ENCODE results near the gene SHROOM3. TPM values are rescaled to one million over a fixed set of nuclear protein-coding genes. Genes with fewer than 3 reads are reported as not detected.
A peak's percentile ranks its signal among the peaks of the same experiment; 100 is the strongest.

SHROOM3 gene
- total RNA-seq, 4 donors from 2014 or later, result 29.5 to 127 (median 59.9) TPM

DNA sequence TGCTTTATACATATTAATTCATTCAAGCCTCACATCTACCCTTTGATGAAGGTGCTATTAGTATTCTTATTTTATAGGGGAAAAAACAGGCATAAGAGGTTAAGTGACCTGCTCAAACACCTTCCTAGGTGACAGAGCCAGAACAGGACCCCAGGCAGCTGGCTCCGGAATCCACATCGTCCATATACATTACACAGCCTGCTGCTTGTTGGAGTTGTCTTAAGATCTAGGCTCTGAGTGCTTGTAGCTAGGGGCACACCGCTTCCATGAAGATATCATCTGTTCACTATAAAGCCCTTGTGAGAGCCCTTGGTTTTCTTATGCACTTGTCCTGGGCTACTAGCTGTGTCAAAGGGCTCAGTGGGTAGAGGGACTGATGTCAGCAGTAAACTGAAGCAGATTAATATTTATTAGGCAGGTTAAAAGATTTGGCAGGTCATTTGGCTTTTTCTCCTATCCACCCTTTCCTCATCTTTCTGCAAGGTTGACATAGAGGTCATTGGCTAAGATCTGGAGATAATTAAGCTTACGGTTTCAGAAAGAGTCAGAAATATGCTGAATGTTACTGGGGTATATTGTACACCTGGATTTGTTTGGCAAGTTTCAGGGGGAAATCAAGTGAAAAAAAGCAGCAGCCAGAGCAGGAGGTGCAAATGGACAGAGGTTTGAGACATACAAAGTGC, 267.6 kb downstream of the SHROOM3 start:
- H3K27ac ChIP-seq, result peak overlapping the region in 2 of 4 donors; percentile 64 to 72
- peaks cover 6 to 61% (median 20%) of the 10 kb centered on the region in 3 donors for H3K4me1 ChIP-seq
- no peak for TF ChIP-seq POLR2AphosphoS5 (IDR thresholded peaks at IDR 0.05)
- no peak for TF ChIP-seq POLR2A (IDR thresholded peaks at IDR 0.05)
- no peak for TF ChIP-seq EP300 (IDR thresholded peaks at IDR 0.05)
- TF ChIP-seq, protein P1, sequence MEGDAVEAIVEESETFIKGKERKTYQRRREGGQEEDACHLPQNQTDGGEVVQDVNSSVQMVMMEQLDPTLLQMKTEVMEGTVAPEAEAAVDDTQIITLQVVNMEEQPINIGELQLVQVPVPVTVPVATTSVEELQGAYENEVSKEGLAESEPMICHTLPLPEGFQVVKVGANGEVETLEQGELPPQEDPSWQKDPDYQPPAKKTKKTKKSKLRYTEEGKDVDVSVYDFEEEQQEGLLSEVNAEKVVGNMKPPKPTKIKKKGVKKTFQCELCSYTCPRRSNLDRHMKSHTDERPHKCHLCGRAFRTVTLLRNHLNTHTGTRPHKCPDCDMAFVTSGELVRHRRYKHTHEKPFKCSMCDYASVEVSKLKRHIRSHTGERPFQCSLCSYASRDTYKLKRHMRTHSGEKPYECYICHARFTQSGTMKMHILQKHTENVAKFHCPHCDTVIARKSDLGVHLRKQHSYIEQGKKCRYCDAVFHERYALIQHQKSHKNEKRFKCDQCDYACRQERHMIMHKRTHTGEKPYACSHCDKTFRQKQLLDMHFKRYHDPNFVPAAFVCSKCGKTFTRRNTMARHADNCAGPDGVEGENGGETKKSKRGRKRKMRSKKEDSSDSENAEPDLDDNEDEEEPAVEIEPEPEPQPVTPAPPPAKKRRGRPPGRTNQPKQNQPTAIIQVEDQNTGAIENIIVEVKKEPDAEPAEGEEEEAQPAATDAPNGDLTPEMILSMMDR (IDR thresholded peaks at IDR 0.05), result no peak

DNA sequence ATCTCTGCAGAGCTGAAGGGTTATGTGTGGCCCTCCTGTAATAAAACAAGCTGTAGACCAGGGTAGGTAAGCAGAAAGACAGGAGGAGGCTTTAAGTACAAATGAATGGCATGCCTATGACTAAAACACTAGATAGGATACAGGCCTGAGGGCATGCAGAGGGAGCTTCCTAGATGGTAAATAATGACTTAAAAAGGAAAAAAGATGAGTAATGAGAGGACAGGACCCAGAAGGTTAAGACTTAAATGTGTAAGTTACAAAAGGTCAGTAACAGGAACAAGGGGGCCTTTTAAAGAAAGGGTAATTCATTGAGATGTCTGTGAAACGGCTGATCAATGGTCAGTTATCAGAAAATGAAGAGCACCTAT, 268.1 kb downstream of the SHROOM3 start:
- Histone ChIP-seq H3K4me1 (peaks cover 6 to 58% (median 20%) of the 10 kb centered on the region in 3 donors), H3K36me3 (no peaks in the 10 kb centered on the region), H3K4me3 (no peak overlapping the region), H3K9me3 (no peaks in the 10 kb centered on the region), H3K27me3 (no peaks in the 10 kb centered on the region), H3K27ac (peak overlapping the region in 2 of 4 donors; percentile 64 to 72)
- WGBS, 2 donors (ENCODE audit: low coverage in 1 of 2), result 65 to 88% methylated on average over 1 of the region's 1 CpG
- no peak for ATAC-seq
- no peak for TF ChIP-seq POLR2AphosphoS5 (IDR thresholded peaks at IDR 0.05)
- TF ChIP-seq POLR2A (IDR thresholded peaks at IDR 0.05), result no peak
- TF ChIP-seq, protein P1 (IDR thresholded peaks at IDR 0.05), result no peak
- TF ChIP-seq EP300 (IDR thresholded peaks at IDR 0.05), result no peak

More for the DNA sequence above, 267.6 kb downstream of the SHROOM3 start:
- H3K9me3 ChIP-seq, result no peaks in the 10 kb centered on the region
- no peaks in the 10 kb centered on the region for H3K36me3 ChIP-seq
- H3K4me3 ChIP-seq, result no peak overlapping the region
- no peak for ATAC-seq
- 55 to 80% methylated on average over 2 to 4 of the region's 4 CpGs for WGBS, 2 donors (ENCODE audit: low coverage in 1 of 2)
- H3K27me3 ChIP-seq, result no peaks in the 10 kb centered on the region

DNA sequence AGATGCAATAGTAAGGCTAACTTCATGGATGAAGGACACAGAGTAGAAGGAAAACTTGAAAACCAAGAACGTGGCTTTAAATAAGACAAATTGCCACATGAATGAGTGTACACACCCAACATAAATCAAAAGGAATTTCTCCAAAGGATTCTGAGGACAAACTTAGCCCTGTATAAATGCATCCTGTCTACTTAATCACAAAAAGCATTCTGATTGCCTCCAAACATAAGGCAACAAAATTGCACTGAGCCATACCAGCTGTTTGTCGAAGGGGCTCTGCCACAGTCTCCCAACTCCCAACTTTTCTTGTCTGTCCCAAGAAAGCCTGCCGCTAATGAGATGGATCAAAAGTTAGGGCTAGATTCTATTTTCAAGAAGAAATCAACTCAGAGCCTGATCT, 268.6 kb downstream of the SHROOM3 start:
- Histone ChIP-seq H3K27me3 (no peaks in the 10 kb centered on the region), H3K27ac (peak overlapping the region; percentile 32 to 72 (median 62))

DNA sequence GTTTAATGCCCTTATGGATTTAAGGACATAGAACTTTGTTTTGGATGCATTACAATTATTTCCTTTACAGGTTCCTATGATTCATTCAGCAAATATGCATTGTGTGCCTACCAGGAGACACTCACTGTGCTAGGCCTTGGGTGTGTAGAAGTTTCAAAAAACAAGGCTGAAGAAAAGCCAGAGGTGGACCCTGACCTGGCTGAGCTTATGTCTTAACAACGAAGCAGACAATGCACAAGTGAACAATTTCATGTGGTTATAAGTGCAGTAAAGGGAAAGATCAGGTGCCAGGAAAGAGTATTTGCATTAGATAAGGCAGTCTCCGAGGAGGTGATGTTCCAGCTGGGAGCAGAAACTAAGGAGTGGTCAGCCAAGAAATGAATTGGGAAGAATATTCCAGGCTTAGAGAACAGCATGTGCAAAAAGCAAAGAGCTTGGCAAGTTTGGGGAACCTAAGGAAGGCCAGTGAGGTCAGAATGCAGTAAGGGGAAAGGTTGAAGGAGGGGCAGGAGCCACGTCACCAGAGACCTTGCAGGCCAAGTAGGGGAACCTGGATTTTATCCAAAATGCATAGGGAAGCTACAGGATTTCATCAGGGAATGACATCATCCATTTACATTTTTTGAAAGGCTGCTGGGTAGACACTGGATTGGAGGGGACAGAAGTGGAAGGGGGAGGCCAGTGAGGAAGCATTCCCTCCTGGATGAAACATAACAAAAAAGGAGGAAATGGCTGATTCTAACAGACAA, 269.3 kb downstream of the SHROOM3 start:
- TF ChIP-seq POLR2AphosphoS5 (IDR thresholded peaks at IDR 0.05) (no peak), EP300 (IDR thresholded peaks at IDR 0.05) (no peak), POLR2A (IDR thresholded peaks at IDR 0.05) (no peak)
- TF ChIP-seq, protein P1 (IDR thresholded peaks at IDR 0.05), result no peak
- Histone ChIP-seq H3K27ac (peak overlapping the region; percentile 32 to 72 (median 62)), H3K4me1 (peaks cover 8 to 58% (median 30%) of the 10 kb centered on the region in 3 donors), H3K4me3 (no peak overlapping the region), H3K36me3 (no peaks in the 10 kb centered on the region), H3K27me3 (no peaks in the 10 kb centered on the region), H3K9me3 (no peaks in the 10 kb centered on the region)
- peak; percentile 40 for ATAC-seq
- WGBS, 2 donors (ENCODE audit: low coverage in 1 of 2), result 22 to 42% methylated on average over 2 to 3 of the region's 3 CpGs

More for the DNA sequence above, 268.6 kb downstream of the SHROOM3 start:
- TF ChIP-seq POLR2AphosphoS5 (IDR thresholded peaks at IDR 0.05) (no peak), POLR2A (IDR thresholded peaks at IDR 0.05) (no peak), EP300 (IDR thresholded peaks at IDR 0.05) (no peak)
- TF ChIP-seq, protein P1 (IDR thresholded peaks at IDR 0.05), result no peak
- Histone ChIP-seq H3K4me1 (peaks cover 6 to 58% (median 23%) of the 10 kb centered on the region in 3 donors), H3K4me3 (no peak overlapping the region), H3K36me3 (no peaks in the 10 kb centered on the region), H3K9me3 (no peaks in the 10 kb centered on the region)
- no peak for ATAC-seq
- 36 to 50% methylated on average over 2 to 3 of the region's 3 CpGs for WGBS, 2 donors (ENCODE audit: low coverage in 1 of 2)
